Naive thymus-derived CD8-positive, alpha-beta T cell (primary cell): ENCODE data around the gene NPPB. TPM values are rescaled to one million over a fixed set of nuclear protein-coding genes. Genes with fewer than 3 reads are reported as not detected.

Experiments
- ATAC-seq, 2 donors: fragments of 150-1000 bp; cut with Tn5 transposase in 1 of 2; sonication (Bioruptor Pico), chemical (Tn5 transposase) in 1 of 2; 1 replicate in 1 of 2; 2 replicates in 1 of 2; pipeline ENCODE4 v1.10.0; 2021; ENCODE audit warnings: mild to moderate bottlenecking in 2 of 2, moderate library complexity in 2 of 2
- POLR2A ChIA-PET: fragments of 350-600 bp; sonication (Branson Sonifier 250); formaldehyde crosslinking; loops from one replicate; lab custom pipeline; 2021; ENCODE audit warnings: antibody characterized with exemption; lab: Charles Lee
- DNase-seq, 10 donors: peaks; one replicate each; pipeline versions ENCODE4 v3.0.0 to v3.0.0-alpha.2; 2020 to 2022
- H3K27ac Mint-ChIP-seq, 10 donors: one replicate each; pipeline ENCODE4 v1.8.0; 2020 to 2022; ENCODE audit warnings: mild to moderate bottlenecking in 10 of 10, mixed read lengths in 10 of 10, moderate library complexity in 4 of 10, inconsistent platforms in 1 of 10
- H3K27me3 Mint-ChIP-seq, 5 donors: one replicate each; pipeline ENCODE4 v1.8.0; 2021 to 2022; ENCODE audit warnings: mixed read lengths in 5 of 5
- H3K36me3 Mint-ChIP-seq, 3 donors: one replicate each; pipeline ENCODE4 v1.8.0; 2020 to 2022; ENCODE audit warnings: mixed read lengths in 3 of 3, mild to moderate bottlenecking in 2 of 3, inconsistent platforms in 1 of 3
- H3K4me1 Mint-ChIP-seq, 4 donors: one replicate each; pipeline ENCODE4 v1.8.0; 2021 to 2022; ENCODE audit warnings: mixed read lengths in 4 of 4
- H3K4me3 Mint-ChIP-seq, 10 donors: one replicate each; pipeline ENCODE4 v1.8.0; 2020 to 2022; ENCODE audit warnings: mild to moderate bottlenecking in 10 of 10, mixed read lengths in 10 of 10, moderate library complexity in 6 of 10, inconsistent platforms in 1 of 10
- H3K9me3 Mint-ChIP-seq, 9 donors: one replicate each; pipeline ENCODE4 v1.8.0; 2020 to 2022; ENCODE audit warnings: mixed read lengths in 9 of 9, mild to moderate bottlenecking in 3 of 9, inconsistent platforms in 1 of 9, moderate library complexity in 1 of 9
- polyA plus RNA-seq, 3 donors: library from polyadenylated mRNA; unstranded; fragments of 300-500 nt; fragmentation: Illumina TruSeq; gene quantifications; one replicate each; pipeline ENCODE4 v1.2.3, GENCODE V29; 2021
- total RNA-seq, 8 experiments: library from RNA in 2 of 8; stranded (reverse) in 2 of 8; gene quantifications; one replicate each; pipeline ENCODE4 v1.2.3 and lab custom pipeline; 2021 to 2026

The NPPB gene
- total and polyA plus RNA-seq, 5 experiments from 2014 or later: not detected

DNA sequence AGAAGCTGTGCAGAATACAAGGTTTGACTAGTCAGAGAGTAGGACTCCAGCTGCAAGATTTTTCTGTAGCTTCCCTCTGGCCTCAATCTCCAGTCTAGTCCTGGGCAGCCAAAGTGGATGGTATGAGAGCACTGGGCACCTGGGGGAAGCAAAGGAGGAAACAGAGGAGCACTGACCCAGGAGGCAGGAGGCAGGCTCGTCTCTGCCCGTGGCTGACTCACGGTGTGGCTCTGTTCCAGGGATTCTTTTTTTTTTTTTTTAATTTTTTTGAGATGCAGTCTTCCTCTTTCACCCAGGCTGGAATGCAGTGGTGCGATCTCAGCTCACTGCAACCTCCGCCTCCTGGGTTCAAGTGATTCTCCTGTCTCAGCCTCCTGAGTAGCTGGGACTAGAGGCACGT, 4.1 kb upstream of the NPPB start:
- ATAC-seq (no peak), DNase-seq (no peak)
- Mint-ChIP-seq H3K27me3 (peaks cover 27 to 56% (median 36%) of the 10 kb centered on the region in 5 donors), H3K4me3 (no peak overlapping the region), H3K9me3 (peaks cover 0 to 5% (median 0%) of the 10 kb centered on the region in 9 donors), H3K36me3 (no peaks in the 10 kb centered on the region), H3K27ac (no peak overlapping the region), H3K4me1 (no peaks in the 10 kb centered on the region)
- POLR2A ChIA-PET: no interaction called here

DNA sequence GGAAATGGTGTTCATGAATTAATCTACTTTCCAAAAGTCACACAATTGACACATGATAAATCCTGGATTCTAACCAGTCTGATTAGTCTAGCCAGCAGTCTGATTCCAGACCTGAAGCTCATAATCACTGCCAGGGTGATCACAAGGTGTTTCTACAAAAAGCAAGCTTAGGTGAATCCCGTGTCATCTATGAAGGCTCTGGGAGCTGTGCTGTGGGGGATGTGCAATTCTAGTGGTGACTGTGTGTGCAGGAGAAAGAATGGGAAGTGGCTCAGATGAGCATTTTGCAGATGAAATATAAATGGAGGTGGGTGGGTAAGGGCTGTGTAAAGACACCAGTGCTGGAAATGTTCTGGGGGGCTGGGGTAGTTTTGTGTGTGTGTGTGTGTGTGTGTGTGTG, 1.8 kb upstream of the NPPB start:
- Mint-ChIP-seq H3K4me3 (no peak overlapping the region), H3K27ac (no peak overlapping the region), H3K27me3 (peaks cover 27 to 78% (median 44%) of the 10 kb centered on the region in 5 donors), H3K9me3 (peaks cover 0 to 5% (median 0%) of the 10 kb centered on the region in 9 donors), H3K4me1 (peaks cover 0 to 4% (median 0%) of the 10 kb centered on the region in 4 donors), H3K36me3 (no peaks in the 10 kb centered on the region)
- DNase-seq: no peak
- POLR2A ChIA-PET: interaction anchor here (0.7 kb wide), 1 partner anchor 70 kb away, joined by 7 read pairs; no protein-coding TSS in a partner anchor
- ATAC-seq: no peak

DNA sequence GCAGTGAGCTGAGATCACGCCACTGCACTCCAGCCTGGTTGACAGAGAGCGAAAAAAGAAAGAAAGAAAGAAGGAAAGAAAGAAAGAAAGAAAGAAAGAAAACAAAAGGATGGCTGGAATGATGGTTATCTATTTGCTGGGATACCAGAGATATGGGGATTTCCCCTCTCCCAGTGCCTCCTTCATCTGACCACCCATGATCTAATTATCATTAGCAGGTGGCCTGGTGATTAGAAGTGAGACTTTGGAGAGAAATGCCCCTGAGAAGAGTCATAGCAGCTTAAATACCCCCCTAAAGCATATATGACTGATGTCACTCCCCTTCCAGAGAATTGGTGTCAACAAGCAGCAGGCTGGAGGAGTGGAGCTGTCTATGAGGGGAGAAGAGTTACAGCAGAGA, 1.3 kb upstream of the NPPB start:
- no peak overlapping the region for H3K4me3 Mint-ChIP-seq
- ATAC-seq (no peak), DNase-seq (no peak)
- peaks cover 0 to 5% (median 0%) of the 10 kb centered on the region in 9 donors for H3K9me3 Mint-ChIP-seq
- H3K36me3 Mint-ChIP-seq: no peaks in the 10 kb centered on the region
- peaks cover 27 to 79% (median 44%) of the 10 kb centered on the region in 5 donors for H3K27me3 Mint-ChIP-seq
- POLR2A ChIA-PET: interaction anchor here (0.7 kb wide), 1 partner anchor 70 kb away, joined by 7 read pairs; no protein-coding TSS in a partner anchor
- no peak overlapping the region for H3K27ac Mint-ChIP-seq
- H3K4me1 Mint-ChIP-seq: peaks cover 0 to 4% (median 0%) of the 10 kb centered on the region in 4 donors

DNA sequence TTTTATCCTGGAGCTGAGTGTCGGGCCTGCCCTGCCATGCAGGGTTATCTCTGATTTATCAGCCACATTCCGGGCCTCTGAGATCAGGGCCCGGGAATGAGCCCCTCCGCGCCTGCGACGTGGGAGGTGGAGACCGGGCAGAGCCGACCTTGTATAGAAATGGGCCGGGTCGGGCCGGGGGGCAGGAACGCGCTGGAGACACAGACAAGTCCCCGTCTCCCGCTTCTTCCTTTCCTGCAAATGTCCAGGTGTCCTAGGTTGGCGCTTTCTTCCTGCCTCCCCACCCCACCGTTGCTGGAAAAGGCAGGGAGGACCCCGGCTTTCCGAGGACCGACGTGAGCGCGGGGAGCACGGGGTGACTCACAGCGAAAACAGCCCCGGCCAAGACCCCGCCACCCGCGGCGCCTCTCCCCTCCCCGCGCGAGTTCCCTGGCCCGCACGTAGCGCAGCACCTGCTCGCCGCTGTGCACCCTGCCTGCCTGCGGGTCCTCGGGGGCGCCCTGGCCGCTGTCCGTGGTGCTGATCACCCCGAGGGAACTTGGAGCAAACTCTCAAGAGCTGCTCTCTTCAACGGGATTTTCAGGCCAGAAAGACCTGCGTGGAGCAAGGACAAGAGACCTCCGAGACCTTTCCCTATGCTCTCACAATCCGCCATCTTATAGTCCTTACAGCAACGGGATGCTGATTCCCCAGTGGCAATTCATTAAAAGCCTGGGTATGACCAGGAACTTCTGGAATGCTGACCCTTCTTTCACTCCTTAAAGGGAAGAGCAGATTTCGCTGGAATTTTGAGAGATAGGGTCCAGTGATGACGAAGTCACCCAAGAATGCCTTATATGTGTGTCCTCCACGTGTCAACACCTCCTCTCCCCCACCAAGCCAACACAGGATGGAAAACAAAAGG, 475 bp upstream of the NPPB start:
- ATAC-seq (peak; percentile 96 to 98), DNase-seq (peak; percentile 59 to 86 (median 76))
- POLR2A ChIA-PET: no interaction called here
- Mint-ChIP-seq H3K4me1 (peaks cover 0 to 4% (median 0%) of the 10 kb centered on the region in 4 donors), H3K4me3 (no peak overlapping the region), H3K27ac (no peak overlapping the region), H3K9me3 (peaks cover 0 to 5% (median 0%) of the 10 kb centered on the region in 9 donors), H3K27me3 (peaks cover 23 to 82% (median 46%) of the 10 kb centered on the region in 5 donors), H3K36me3 (no peaks in the 10 kb centered on the region)

DNA sequence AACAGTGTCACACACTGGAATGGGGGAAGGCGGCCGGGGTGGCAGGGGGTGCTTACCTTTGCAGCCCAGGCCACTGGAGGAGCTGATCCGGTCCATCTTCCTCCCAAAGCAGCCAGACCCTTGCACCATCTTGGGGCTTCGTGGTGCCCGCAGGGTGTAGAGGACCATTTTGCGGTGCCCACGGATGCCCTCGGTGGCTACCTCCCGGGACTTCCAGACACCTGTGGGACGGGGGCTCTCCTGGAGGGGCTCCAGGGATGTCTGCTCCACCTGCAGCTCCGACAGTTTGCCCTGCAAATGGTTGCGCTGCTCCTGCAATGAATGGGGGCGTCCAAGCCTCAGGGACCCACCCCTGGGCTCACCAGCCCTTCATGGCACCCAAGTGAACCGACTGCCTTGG, 587 bp downstream of the NPPB start:
- POLR2A ChIA-PET: no interaction called here
- H3K27ac Mint-ChIP-seq: no peak overlapping the region
- H3K4me3 Mint-ChIP-seq: no peak overlapping the region
- peaks cover 0 to 5% (median 0%) of the 10 kb centered on the region in 9 donors for H3K9me3 Mint-ChIP-seq
- DNase-seq (no peak), ATAC-seq (no peak)
- no peaks in the 10 kb centered on the region for H3K36me3 Mint-ChIP-seq
- peaks cover 0 to 4% (median 0%) of the 10 kb centered on the region in 4 donors for H3K4me1 Mint-ChIP-seq
- H3K27me3 Mint-ChIP-seq: peaks cover 27 to 84% (median 51%) of the 10 kb centered on the region in 5 donors

DNA sequence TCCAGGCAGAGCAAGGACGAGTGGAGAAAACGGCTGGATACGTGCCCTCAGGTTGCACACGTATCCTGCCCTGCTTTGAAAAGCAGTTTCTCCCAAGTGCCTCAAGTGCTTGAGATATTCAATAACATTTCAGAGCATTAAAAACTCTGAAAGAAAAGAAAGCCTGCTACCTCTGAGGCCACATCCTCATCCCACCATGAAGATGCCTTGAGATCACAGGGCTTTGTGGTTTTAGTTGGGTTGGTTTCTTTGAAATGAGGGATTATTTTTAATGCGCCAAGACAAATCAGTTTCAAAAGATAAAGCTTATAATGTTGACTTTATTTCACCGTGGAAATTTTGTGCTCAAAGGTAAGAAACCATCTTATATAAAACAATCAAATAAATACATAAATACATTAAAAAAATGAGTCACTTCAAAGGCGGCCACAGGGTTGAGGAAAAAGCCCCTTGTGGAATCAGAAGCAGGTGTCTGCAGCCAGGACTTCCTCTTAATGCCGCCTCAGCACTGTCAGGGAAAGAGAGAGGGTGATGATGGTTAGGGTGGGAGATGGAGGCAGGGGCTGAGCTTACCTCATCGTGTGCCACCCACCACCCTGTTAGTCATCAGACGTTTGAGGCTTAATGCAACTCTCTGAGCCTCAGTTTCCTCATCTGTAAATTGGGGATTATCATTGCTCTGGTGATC, 1.4 kb downstream of the NPPB start:
- DNase-seq (no peak), ATAC-seq (no peak)
- Mint-ChIP-seq H3K27ac (no peak overlapping the region), H3K9me3 (peaks cover 0 to 5% (median 0%) of the 10 kb centered on the region in 9 donors), H3K4me1 (peaks cover 0 to 4% (median 0%) of the 10 kb centered on the region in 4 donors), H3K27me3 (peaks cover 23 to 81% (median 50%) of the 10 kb centered on the region in 5 donors), H3K4me3 (no peak overlapping the region), H3K36me3 (no peaks in the 10 kb centered on the region)
- POLR2A ChIA-PET: no interaction called here

DNA sequence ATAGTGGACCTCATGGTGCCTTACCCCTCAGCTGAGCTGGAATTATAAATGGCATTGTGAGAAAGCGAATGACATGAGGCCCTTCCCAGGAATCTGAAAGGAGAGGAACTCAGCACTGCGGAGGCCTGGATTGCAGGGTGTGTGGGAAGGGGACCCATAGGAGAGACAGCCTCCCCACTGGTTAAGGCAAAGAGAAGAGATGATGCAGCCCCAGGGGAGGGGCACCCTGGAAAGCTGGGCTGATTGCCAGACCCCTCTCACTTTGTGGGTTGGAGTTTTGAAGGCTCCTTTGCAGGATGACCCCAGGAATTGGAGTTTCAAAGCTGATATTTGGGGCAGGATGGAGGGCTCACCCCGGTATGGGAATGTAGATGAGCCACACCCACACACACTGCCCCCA, 2.0 kb downstream of the NPPB start:
- peaks cover 0 to 4% (median 0%) of the 10 kb centered on the region in 4 donors for H3K4me1 Mint-ChIP-seq
- no peaks in the 10 kb centered on the region for H3K36me3 Mint-ChIP-seq
- ATAC-seq (no peak), DNase-seq (no peak)
- H3K27ac Mint-ChIP-seq: peak overlapping the region in 1 of 10 donors; percentile 80
- peaks cover 0 to 5% (median 0%) of the 10 kb centered on the region in 9 donors for H3K9me3 Mint-ChIP-seq
- POLR2A ChIA-PET: no interaction called here
- peaks cover 22 to 75% (median 43%) of the 10 kb centered on the region in 5 donors for H3K27me3 Mint-ChIP-seq
- no peak overlapping the region for H3K4me3 Mint-ChIP-seq

DNA sequence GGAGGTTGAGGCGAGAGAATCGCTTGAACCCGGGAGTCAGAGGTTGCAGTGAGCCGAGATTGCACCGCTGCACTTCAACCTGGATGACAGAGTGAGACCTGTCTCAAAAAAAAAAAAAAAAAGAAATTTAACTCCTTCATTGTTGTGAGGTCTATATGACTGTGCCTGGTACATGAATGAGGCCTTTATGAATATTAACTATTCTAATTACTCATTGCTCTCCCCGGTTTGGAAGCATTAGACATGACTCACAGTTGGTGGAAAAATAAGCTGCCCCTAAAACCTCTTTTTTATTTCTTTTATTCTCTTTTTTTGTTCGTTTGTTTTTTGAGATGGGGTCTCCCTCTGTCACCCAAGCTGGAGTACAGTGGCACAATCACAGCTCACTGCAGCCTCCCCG, 3.3 kb downstream of the NPPB start:
- POLR2A ChIA-PET: no interaction called here
- Mint-ChIP-seq H3K4me3 (no peak overlapping the region), H3K27me3 (peaks cover 14 to 67% (median 31%) of the 10 kb centered on the region in 5 donors), H3K27ac (no peak overlapping the region), H3K36me3 (no peaks in the 10 kb centered on the region), H3K9me3 (peaks cover 0 to 2% (median 0%) of the 10 kb centered on the region in 9 donors), H3K4me1 (peaks cover 0 to 4% (median 1%) of the 10 kb centered on the region in 4 donors)
- no peak for ATAC-seq
- DNase-seq: no peak

DNA sequence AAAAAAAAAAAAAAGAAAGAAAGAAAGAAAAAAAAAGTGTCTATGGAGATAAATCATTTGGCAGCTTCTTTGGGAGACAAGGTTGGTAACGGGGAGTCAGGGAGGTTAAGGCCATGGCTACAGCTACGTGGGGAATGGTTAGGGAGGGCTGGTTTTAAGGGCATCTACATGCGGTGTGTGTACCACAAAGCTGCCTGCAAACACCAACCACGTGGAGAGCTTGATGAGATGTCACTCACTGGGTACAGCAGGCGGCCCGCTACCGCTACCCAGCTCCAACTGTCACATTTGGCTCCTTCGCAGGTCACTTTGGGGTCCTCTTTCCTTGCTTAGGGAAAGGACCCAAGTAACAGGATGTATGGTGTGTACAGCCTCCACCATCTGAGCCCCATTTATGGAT, 4.2 kb downstream of the NPPB start:
- POLR2A ChIA-PET: no interaction called here
- H3K27me3 Mint-ChIP-seq: peaks cover 7 to 59% (median 22%) of the 10 kb centered on the region in 5 donors
- DNase-seq: no peak
- H3K4me3 Mint-ChIP-seq: no peak overlapping the region
- no peaks in the 10 kb centered on the region for H3K9me3 Mint-ChIP-seq
- H3K36me3 Mint-ChIP-seq: no peaks in the 10 kb centered on the region
- no peak for ATAC-seq
- H3K4me1 Mint-ChIP-seq: peaks cover 0 to 6% (median 2%) of the 10 kb centered on the region in 4 donors
- H3K27ac Mint-ChIP-seq: no peak overlapping the region

DNA sequence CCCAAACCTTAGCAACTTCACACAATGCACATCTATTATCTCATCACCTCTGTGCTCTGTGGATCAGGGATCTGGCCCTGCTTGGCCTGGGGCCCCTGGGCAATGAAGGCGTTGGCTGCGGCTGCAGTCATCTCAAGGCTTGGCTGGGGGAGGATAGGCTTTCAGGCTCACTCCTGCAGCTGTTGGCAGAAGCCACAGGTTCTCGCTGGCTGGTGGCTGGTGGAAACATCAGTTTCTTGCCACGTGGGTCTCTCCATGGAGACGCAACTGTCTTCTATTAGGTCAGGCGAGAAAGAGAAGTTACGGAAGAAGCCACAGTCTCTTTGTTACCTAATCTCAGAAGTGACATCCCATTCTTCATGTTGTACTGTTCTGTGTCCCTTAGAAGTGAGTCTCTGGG, 7.6 kb downstream of the NPPB start:
- no peaks in the 10 kb centered on the region for H3K9me3 Mint-ChIP-seq
- POLR2A ChIA-PET: no interaction called here
- H3K4me3 Mint-ChIP-seq: no peak overlapping the region
- ATAC-seq (no peak), DNase-seq (no peak)
- peaks cover under 1 to 29% (median 10%) of the 10 kb centered on the region in 5 donors for H3K27me3 Mint-ChIP-seq
- no peak overlapping the region for H3K27ac Mint-ChIP-seq
- H3K36me3 Mint-ChIP-seq: peaks cover 0 to 2% (median 0%) of the 10 kb centered on the region in 3 donors
- H3K4me1 Mint-ChIP-seq: peaks cover 0 to 8% (median 0%) of the 10 kb centered on the region in 4 donors

DNA sequence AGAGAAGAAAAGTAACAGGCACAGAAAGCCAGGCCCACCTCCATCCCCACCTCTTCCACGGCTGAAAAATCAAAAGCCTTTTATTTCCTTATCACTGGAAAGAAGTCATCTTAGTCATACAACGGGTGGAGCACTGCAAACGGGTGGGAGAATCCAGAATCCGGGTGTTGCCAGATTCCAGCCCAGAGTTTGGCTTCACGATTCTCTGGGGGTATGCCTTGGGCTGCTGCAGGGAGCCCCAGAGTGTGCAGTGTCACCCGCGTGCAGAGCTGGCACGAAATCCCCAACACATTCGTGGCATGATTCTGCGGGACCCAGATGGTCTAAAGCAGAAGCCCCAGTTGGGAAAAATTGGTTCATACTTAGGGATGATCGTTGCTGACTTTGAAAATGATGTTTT, 8.6 kb downstream of the NPPB start:
- ATAC-seq (no peak), DNase-seq (no peak)
- no peak overlapping the region for H3K4me3 Mint-ChIP-seq
- peaks cover 0 to 6% (median 0%) of the 10 kb centered on the region in 3 donors for H3K36me3 Mint-ChIP-seq
- H3K4me1 Mint-ChIP-seq: peaks cover 0 to 8% (median 2%) of the 10 kb centered on the region in 4 donors
- H3K9me3 Mint-ChIP-seq: no peaks in the 10 kb centered on the region
- POLR2A ChIA-PET: no interaction called here
- no peak overlapping the region for H3K27ac Mint-ChIP-seq
- peaks cover 0 to 22% (median 10%) of the 10 kb centered on the region in 5 donors for H3K27me3 Mint-ChIP-seq

DNA sequence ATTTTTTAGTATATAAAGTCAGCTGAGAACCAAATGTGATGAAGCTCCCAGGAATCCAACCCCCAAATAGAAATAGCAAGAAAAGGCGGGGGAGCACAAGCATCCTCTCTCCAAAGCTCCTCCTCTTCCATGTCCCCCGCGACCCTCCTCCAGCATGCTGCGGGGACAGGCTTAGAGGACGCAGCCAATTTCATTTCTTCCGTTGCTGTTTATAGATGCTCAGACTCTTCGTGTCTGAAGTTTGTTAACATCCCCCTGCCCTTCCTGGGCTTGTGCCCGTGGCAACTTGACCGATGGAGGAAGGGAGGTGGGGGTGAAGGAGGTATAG, 10.4 kb downstream of the NPPB start:
- POLR2A ChIA-PET: no interaction called here
- no peaks in the 10 kb centered on the region for H3K9me3 Mint-ChIP-seq
- H3K4me3 Mint-ChIP-seq: no peak overlapping the region
- H3K4me1 Mint-ChIP-seq: peaks cover 0 to 9% (median 2%) of the 10 kb centered on the region in 4 donors
- no peak for DNase-seq
- H3K27me3 Mint-ChIP-seq: peaks cover 0 to 9% (median 0%) of the 10 kb centered on the region in 5 donors
- ATAC-seq: no peak
- peaks cover 0 to 12% (median 5%) of the 10 kb centered on the region in 3 donors for H3K36me3 Mint-ChIP-seq
- no peak overlapping the region for H3K27ac Mint-ChIP-seq
